ENCODE data around the gene ISM2.

DNA sequence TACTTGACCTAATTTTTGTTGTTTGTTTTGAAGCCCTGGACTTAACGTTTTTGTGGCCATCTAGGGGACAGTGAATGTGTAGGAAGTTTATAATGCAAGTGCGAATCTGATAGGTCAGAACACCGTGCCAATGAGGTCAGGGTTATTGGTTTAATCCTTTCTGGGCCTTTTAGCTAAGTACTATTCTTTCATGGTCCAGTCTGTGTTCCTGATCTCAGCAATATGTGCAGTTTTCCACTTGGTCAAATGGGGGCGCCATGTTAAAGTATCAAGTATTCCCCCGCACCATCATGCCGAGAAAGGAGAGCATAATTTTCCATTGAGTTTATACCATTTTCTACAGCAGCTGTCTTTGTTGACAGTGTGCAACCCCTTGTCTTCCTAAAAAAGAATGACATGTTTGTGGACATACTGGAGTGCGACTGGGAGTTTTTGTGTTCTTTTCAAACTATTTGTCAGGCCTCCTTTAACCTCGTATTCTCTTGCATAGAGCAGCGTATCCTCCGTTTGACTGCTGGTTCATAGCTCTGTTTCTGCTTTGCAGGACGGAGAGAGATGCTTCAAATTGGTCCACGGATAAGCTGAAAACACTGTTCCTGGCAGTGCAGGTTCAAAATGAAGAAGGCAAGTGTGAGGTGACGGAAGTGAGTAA is 39.4 kb downstream of the ISM2 start:
- TF ChIP-seq CTCF (conservative IDR thresholded peaks at IDR 0.05; ENCODE audit: low read depth in 2 of 2) (peak; percentile 78 to 80), POLR2AphosphoS5 (IDR thresholded peaks at IDR 0.05; ENCODE audit: low read depth) (no peak), REST (IDR thresholded peaks at IDR 0.05; ENCODE audit: unreplicated experiment) (no peak)

Data from GM23338 (cell line).